PFSK-1 (cell line): ENCODE results near the gene UNC93B1.

Source experiments
- FOXP2 ChIP-seq: optimal IDR thresholded peaks from 2 replicates; pipeline ENCODE3; 2011; ENCODE audit warnings: borderline replicate concordance, control low read depth, inconsistent platforms; ENCODE audit not compliant: insufficient read depth; ENCODE audit errors: extremely low read length, extremely low read depth
- POLR2AphosphoS5 ChIP-seq: IDR thresholded peaks from 2 replicates; pipeline ENCODE4 v1.6.1; 2012; ENCODE audit warnings: low read depth, mild to moderate bottlenecking, control low read depth, low read length, moderate library complexity
- SIN3A ChIP-seq: IDR thresholded peaks from 2 replicates; pipeline ENCODE4 v1.6.1; 2012; ENCODE audit warnings: mild to moderate bottlenecking, low read length, moderate library complexity, borderline replicate concordance; ENCODE audit not compliant: insufficient read depth
- TAF1 ChIP-seq: IDR thresholded peaks from 2 replicates; pipeline ENCODE4 v1.6.1; 2012; ENCODE audit warnings: low read length, control low read depth, borderline replicate concordance; ENCODE audit not compliant: insufficient read depth
- TF ChIP-seq, protein P1 (sequence below), 2 experiments: IDR thresholded peaks; 2 replicates each; pipeline versions ENCODE4 v1.6.1 to v1.8.0; 2011 to 2012; ENCODE audit warnings: low read depth in 2 of 2, low read length in 2 of 2, control low read depth in 1 of 2, inconsistent platforms in 1 of 2, mild to moderate bottlenecking in 1 of 2, moderate library complexity in 1 of 2; ENCODE audit not compliant: insufficient read depth in 1 of 2

Gene UNC93B1

GRCh38 chr11:68033708-68034045 is 29.8 kb upstream of the UNC93B1 start:
- TF ChIP-seq POLR2AphosphoS5 (no peak), TAF1 (no peak), SIN3A (no peak), FOXP2 (no peak)
- TF ChIP-seq, protein P1, sequence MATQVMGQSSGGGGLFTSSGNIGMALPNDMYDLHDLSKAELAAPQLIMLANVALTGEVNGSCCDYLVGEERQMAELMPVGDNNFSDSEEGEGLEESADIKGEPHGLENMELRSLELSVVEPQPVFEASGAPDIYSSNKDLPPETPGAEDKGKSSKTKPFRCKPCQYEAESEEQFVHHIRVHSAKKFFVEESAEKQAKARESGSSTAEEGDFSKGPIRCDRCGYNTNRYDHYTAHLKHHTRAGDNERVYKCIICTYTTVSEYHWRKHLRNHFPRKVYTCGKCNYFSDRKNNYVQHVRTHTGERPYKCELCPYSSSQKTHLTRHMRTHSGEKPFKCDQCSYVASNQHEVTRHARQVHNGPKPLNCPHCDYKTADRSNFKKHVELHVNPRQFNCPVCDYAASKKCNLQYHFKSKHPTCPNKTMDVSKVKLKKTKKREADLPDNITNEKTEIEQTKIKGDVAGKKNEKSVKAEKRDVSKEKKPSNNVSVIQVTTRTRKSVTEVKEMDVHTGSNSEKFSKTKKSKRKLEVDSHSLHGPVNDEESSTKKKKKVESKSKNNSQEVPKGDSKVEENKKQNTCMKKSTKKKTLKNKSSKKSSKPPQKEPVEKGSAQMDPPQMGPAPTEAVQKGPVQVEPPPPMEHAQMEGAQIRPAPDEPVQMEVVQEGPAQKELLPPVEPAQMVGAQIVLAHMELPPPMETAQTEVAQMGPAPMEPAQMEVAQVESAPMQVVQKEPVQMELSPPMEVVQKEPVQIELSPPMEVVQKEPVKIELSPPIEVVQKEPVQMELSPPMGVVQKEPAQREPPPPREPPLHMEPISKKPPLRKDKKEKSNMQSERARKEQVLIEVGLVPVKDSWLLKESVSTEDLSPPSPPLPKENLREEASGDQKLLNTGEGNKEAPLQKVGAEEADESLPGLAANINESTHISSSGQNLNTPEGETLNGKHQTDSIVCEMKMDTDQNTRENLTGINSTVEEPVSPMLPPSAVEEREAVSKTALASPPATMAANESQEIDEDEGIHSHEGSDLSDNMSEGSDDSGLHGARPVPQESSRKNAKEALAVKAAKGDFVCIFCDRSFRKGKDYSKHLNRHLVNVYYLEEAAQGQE (IDR thresholded peaks at IDR 0.05; ENCODE audit: insufficient read depth in 1 of 2, low read depth in 2 of 2, low read length in 2 of 2): no peak

DNA sequence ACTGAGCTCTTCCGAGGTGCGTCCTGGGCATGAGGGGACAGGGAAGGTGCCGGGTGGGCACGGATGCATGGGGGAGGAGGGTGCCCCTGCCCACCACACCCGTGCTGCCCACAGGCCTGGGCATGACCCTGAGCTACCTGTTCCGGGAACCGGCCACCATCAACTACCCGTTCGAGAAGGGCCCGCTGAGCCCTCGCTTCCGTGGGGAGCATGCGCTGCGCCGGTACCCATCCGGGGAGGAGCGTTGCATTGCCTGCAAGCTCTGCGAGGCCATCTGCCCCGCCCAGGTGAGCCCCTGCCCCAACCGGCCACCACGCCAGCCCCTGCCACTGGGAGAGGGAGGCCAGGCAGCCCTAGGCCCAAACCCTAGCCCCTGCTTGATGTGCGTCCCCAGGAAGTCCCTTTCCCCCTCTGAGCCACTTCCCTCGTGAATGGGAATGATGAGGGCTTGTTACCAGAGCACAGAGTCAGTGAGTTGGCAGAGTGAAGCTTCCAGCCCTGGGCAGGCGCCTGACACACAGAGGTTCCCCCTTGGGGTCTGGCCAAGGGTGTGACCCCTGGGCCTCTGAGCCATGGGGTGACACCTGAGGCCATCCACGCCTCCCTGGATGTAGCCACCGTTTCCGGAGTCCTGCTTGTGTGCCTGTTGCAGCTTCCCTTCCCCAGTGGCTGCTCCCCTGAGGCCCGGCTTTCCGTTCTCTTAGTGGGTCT is 29.3 kb upstream of the UNC93B1 start:
- TF ChIP-seq FOXP2 (no peak), SIN3A (no peak), POLR2AphosphoS5 (no peak), TAF1 (no peak)
- TF ChIP-seq, protein P1 (IDR thresholded peaks at IDR 0.05; ENCODE audit: insufficient read depth in 1 of 2, low read depth in 2 of 2, low read length in 2 of 2): no peak

DNA sequence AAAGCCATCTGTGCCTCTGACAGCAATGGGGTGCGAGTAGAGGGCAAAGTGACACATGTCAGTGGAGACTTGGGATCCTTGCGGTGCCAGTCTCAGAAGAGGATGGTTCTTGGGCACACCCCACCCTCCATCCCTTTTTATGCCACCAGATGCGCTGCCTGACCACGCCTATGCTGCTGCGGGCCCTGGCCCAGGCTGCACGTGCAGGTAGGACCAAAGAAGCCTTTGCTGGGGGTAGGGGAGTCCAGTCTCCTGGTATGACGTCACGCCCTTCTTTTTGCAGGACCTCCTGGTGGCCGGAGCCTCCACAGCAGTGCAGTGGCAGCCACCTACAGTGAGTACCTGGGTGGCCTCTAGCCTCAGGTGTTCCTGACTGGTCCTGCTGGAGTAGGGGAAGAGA is 28.1 kb upstream of the UNC93B1 start:
- TF ChIP-seq TAF1 (no peak), FOXP2 (no peak), SIN3A (no peak), POLR2AphosphoS5 (no peak)
- TF ChIP-seq, protein P1 (IDR thresholded peaks at IDR 0.05; ENCODE audit: insufficient read depth in 1 of 2, low read depth in 2 of 2, low read length in 2 of 2): no peak

GRCh38 chr11:68031144-68031464 is 27.2 kb upstream of the UNC93B1 start:
- TF ChIP-seq TAF1 (no peak), SIN3A (no peak), POLR2AphosphoS5 (no peak), FOXP2 (no peak)
- TF ChIP-seq, protein P1 (IDR thresholded peaks at IDR 0.05; ENCODE audit: insufficient read depth in 1 of 2, low read depth in 2 of 2, low read length in 2 of 2): no peak
